NT2/D1 (cell line): ENCODE measurements around the gene RALGDS.

Experiments
- DNase-seq: peaks from one replicate; pipeline ENCODE4 v3.0.0-alpha.2; 2011; ENCODE audit warnings: low read depth, low spot score
- H3K27me3 ChIP-seq: 2 replicates; pipeline ENCODE4 v1.6.0; 2011; ENCODE audit warnings: mild to moderate bottlenecking; ENCODE audit not compliant: insufficient read length, insufficient read depth
- H3K36me3 ChIP-seq: 2 replicates; pipeline ENCODE4 v1.6.1; 2011; ENCODE audit warnings: mild to moderate bottlenecking, low read length, mixed read lengths; ENCODE audit not compliant: insufficient read depth, insufficient read length
- H3K4me1 ChIP-seq: 2 replicates; pipeline ENCODE4 v1.5.1; 2011; ENCODE audit not compliant: insufficient read depth, insufficient read length
- H3K4me3 ChIP-seq: 2 replicates; pipeline ENCODE4 v1.5.1; 2011; ENCODE audit warnings: low read depth; ENCODE audit not compliant: insufficient read length
- H3K9ac ChIP-seq: 2 replicates; pipeline ENCODE4 v1.6.0; 2011; ENCODE audit warnings: low read depth; ENCODE audit not compliant: insufficient read length
- H3K9me3 ChIP-seq: 2 replicates; pipeline ENCODE4 v1.5.1; 2011; ENCODE audit warnings: mild to moderate bottlenecking, low read length; ENCODE audit not compliant: insufficient read depth
- SUZ12 ChIP-seq: IDR thresholded peaks from 2 replicates; pipeline ENCODE4 v1.6.1; 2011; ENCODE audit not compliant: insufficient read length, insufficient read depth; ENCODE audit errors: extremely low read depth
- YY1 ChIP-seq: IDR thresholded peaks from 2 replicates; pipeline ENCODE4 v1.6.1; 2011; ENCODE audit not compliant: insufficient read length, insufficient read depth
- ZNF274 ChIP-seq: IDR thresholded peaks from 2 replicates; pipeline ENCODE4 v1.6.1; 2011; ENCODE audit warnings: mild to moderate bottlenecking, low read depth, low read length

Gene RALGDS

GRCh38 chr9:133144142-133144903, 23.3 kb upstream of the RALGDS start:
- Histone ChIP-seq H3K9ac (peak overlapping the region; percentile 79), H3K9me3 (no peaks in the 10 kb centered on the region), H3K4me3 (peak overlapping the region; percentile 41), H3K4me1 (peaks cover 41% of the 10 kb centered on the region), H3K27me3 (no peaks in the 10 kb centered on the region), H3K36me3 (peaks cover 11% of the 10 kb centered on the region)
- TF ChIP-seq SUZ12 = no peak
- peak; percentile 66 for DNase-seq

GRCh38 chr9:133143639-133144141, 22.6 kb upstream of the RALGDS start:
- Histone ChIP-seq H3K4me3 (peak overlapping the region; percentile 41), H3K4me1 (peaks cover 41% of the 10 kb centered on the region), H3K27me3 (no peaks in the 10 kb centered on the region), H3K9ac (peak overlapping the region; percentile 79), H3K36me3 (peaks cover 11% of the 10 kb centered on the region), H3K9me3 (no peaks in the 10 kb centered on the region)
- TF ChIP-seq SUZ12 = no peak
- TF ChIP-seq YY1 = no peak
- no peak for DNase-seq

GRCh38 chr9:133142684-133143622, 21.9 kb upstream of the RALGDS start:
- no peak for DNase-seq
- H3K4me1 ChIP-seq = peaks cover 36% of the 10 kb centered on the region
- TF ChIP-seq SUZ12 = no peak
- TF ChIP-seq ZNF274 = no peak
- TF ChIP-seq YY1 = no peak
- no peak overlapping the region for H3K4me3 ChIP-seq
- H3K27me3 ChIP-seq = no peaks in the 10 kb centered on the region
- H3K36me3 ChIP-seq = peaks cover 11% of the 10 kb centered on the region
- no peaks in the 10 kb centered on the region for H3K9me3 ChIP-seq
- H3K9ac ChIP-seq = no peak overlapping the region

- Histone ChIP-seq H3K9ac (no peak overlapping the region), H3K4me1 (peaks cover 35% of the 10 kb centered on the region), H3K27me3 (no peaks in the 10 kb centered on the region), H3K36me3 (peaks cover 11% of the 10 kb centered on the region), H3K4me3 (no peak overlapping the region), H3K9me3 (no peaks in the 10 kb centered on the region)
- TF ChIP-seq ZNF274 = no peak
- no peak for DNase-seq
Measured at GRCh38 chr9:133141833-133142595, 21.0 kb upstream of the RALGDS start.

GRCh38 chr9:133140606-133141005, 19.6 kb upstream of the RALGDS start:
- H3K4me1 ChIP-seq = peaks cover 30% of the 10 kb centered on the region
- H3K9me3 ChIP-seq = no peaks in the 10 kb centered on the region
- TF ChIP-seq YY1 (no peak), ZNF274 (no peak), SUZ12 (no peak)
- H3K27me3 ChIP-seq = no peaks in the 10 kb centered on the region
- DNase-seq = no peak
- H3K9ac ChIP-seq = no peak overlapping the region
- H3K36me3 ChIP-seq = peaks cover 11% of the 10 kb centered on the region
- no peak overlapping the region for H3K4me3 ChIP-seq

GRCh38 chr9:133140174-133140505, 19.1 kb upstream of the RALGDS start:
- Histone ChIP-seq H3K4me3 (no peak overlapping the region), H3K9ac (no peak overlapping the region)
- DNase-seq = no peak

More at GRCh38 chr9:133140174-133140505, 19.1 kb upstream of the RALGDS start:
- H3K9me3 ChIP-seq = no peaks in the 10 kb centered on the region
- no peaks in the 10 kb centered on the region for H3K27me3 ChIP-seq
- TF ChIP-seq SUZ12 (no peak), YY1 (no peak), ZNF274 (no peak)
- H3K36me3 ChIP-seq = peaks cover 13% of the 10 kb centered on the region
- peaks cover 30% of the 10 kb centered on the region for H3K4me1 ChIP-seq
